RCC 7860 (cell line): ENCODE results near the gene TRAIP.
"Not testable (repeated sequence)": the region's sequence is repeated elsewhere in the genome, so short reads cannot be mapped to it uniquely, and the experiment has no call there.

Source experiments
- DNase-seq: peaks from one replicate; pipeline ENCODE4 v3.0.0-alpha.2; 2015; ENCODE audit warnings: low spot score
- FAIRE-seq: peaks from 2 replicates; lab custom pipeline; 2012; peaks lifted over from hg19 to GRCh38; lab: Jason Lieb, UNC

Gene TRAIP

GRCh38 chr3:49793486-49794085, 62.8 kb downstream of the TRAIP start:
- FAIRE-seq, result no peak

DNA sequence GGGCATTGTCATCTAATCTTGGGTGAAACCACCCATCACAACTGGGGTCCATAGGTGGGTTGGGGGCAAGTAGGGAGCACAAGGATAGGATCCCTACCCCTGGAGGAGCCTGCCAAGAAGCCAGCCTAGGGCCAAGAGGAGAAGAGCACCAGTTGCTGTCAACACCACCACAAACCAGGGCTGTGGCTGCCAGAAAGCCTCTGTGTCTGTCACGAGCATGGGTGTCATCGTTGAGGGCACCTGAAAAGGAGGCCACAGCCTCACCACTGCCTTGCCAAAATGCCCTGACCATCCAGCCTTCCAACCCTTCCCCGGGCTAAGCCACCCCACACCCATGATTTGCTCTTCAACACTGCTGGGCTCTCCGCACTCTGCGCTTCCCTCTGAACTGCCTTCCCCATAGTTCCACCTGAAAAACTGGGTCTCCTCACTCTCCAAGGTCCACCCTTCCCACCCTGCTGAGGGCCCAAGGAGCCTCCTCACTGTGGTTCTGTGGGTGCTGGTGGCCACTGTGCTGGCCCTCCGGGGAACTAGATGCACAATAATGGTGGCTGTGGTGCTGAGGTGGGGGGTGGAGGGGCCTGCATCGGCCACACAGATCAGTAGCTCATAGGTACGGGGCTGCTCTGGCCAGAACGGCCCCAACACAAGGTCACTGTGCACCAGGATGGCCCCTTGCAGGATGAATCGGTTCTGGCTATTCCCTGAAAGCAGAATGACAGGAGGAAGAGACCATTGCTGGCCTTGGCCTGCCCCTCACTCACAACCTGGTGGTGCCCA, 63.8 kb downstream of the TRAIP start:
- DNase-seq, result no peak
- no peak for FAIRE-seq

More at GRCh38 chr3:49793486-49794085, 62.8 kb downstream of the TRAIP start:
- DNase-seq, result no peak

DNA sequence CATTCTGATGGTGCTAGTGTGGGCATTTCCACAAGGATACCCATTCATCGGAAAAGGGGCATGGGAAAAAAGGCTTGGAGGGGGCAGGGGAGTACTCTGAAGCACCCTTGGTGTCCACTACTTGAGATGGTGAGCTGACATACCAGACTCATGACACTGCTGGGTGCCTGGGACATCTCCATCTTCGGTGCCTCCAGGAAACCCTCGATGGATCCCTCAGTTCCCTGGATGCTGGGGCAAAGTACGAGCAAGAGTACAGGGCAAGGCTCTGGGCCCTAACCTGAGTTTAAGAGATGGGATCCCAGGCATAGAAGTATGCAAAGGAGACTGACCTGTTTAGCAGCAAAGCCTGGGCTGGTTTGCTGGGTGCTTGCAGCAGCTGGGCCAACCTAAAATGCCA, 64.8 kb downstream of the TRAIP start:
- FAIRE-seq, result no peak
- no peak for DNase-seq

GRCh38 chr3:49790626-49791411, 65.5 kb downstream of the TRAIP start:
- no peak for FAIRE-seq

GRCh38 chr3:49788056-49788455, 68.3 kb downstream of the TRAIP start:
- FAIRE-seq (no peak), DNase-seq (no peak)

More at GRCh38 chr3:49790626-49791411, 65.5 kb downstream of the TRAIP start:
- no peak for DNase-seq

DNA sequence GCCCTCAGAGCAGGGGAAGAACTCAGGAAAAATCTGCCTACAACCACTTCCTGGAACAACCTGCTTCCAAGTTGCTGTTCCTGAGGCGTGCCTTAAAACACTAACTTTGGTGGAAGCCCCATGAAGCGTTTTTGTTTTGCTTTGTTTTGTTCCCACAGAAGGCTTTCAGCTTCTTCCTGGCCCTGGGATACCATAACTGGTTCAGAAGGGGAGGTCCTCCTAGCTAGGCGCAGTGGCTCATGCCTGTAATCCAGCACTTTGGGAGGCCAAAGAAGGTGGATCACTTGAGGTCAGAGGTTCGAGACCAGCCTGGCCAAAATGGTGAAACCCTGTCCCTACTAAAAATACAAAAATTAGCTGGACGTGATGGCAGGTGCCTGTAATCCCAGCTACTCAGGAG, 68.8 kb downstream of the TRAIP start:
- FAIRE-seq, result no peak
- DNase-seq, result no peak

DNA sequence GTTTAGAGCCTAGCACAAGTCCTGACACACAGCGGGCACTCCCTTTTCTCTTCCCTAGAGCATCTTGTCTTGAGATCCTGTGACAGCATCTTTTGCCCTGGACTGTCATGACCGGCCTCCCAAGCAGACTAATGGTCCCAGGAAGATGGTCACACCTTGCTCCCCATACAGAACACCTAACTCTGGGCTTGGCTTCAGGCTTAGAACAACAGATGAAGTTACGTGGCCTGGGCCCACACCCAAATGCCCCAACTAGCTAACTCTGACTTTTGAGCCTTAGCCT, 69.2 kb downstream of the TRAIP start:
- FAIRE-seq, result no peak
- DNase-seq, result no peak

GRCh38 chr3:49786357-49787181, 69.8 kb downstream of the TRAIP start, which contains the start of gene IP6K1:
TSS of gene IP6K1 (minus strand) at chr3:49786542. CDS start at chr3:49748040, 38,502 bp downstream.
- DNase-seq, result peak; percentile 99
- FAIRE-seq, result peak; percentile 87

DNA sequence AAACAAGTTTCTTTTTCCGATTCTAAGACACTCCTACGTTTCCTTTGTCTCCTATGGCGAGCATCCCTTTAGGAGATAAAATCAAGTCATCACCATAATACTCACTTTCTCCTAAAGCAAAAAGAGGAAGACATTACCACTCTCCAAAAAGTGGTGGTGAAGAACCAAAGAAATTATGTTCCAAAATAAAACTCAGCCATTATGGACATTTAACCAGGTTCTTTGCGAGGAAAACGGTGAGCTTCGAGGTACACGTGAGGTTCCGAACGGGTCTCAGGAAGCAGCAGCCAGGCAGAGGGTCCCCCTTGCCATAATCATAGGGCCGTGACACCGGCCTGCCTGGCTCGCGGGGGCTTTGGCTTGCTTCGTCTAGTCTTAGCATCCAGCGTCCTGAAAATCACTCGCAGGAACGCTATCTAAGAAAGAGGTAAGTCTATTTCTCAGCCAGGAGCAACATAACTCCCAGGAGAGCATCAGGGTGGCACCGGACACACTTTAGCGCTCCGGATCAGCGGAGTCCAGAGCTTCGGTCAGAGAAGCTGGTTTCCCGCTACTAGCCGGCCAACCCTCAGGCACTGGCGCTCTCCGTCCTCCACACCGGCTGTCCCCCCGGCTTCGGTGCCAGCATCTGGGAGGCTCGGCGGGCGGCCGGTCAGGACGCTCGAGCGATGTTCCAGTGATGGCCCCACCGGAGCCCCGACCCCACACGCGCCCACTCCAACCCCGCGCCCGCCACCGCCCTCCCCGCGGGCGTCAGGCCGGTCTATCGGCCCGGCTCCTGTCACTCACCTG, 70.6 kb downstream of the TRAIP start:
- DNase-seq (no peak), FAIRE-seq (no peak)

DNA sequence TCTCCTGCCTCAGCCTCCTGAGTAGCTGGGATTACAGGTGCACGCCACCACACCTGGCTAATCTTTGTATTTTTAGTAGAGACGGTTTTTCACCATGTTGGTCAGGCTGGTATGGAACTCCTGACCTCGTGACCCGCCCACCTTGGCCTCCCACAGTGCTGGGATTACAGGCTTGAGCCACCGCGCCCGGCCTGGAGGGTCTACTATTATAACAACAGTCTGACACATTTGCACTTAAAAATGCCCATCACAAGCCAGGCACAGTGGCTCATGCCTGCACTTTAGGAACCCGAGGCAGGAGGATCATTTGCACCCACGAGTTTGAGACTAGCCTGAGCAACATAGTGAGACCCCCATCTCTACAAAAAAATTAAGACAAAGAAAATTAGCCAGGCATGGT, 74.1 kb downstream of the TRAIP start:
- DNase-seq, FAIRE-seq: not testable (repeated sequence)

- FAIRE-seq, result no peak
- DNase-seq, result no peak
Measured at GRCh38 chr3:49781415-49782199, 74.8 kb downstream of the TRAIP start.

- DNase-seq, FAIRE-seq: not testable (repeated sequence)
Measured at GRCh38 chr3:49780975-49781365, 75.4 kb downstream of the TRAIP start.

DNA sequence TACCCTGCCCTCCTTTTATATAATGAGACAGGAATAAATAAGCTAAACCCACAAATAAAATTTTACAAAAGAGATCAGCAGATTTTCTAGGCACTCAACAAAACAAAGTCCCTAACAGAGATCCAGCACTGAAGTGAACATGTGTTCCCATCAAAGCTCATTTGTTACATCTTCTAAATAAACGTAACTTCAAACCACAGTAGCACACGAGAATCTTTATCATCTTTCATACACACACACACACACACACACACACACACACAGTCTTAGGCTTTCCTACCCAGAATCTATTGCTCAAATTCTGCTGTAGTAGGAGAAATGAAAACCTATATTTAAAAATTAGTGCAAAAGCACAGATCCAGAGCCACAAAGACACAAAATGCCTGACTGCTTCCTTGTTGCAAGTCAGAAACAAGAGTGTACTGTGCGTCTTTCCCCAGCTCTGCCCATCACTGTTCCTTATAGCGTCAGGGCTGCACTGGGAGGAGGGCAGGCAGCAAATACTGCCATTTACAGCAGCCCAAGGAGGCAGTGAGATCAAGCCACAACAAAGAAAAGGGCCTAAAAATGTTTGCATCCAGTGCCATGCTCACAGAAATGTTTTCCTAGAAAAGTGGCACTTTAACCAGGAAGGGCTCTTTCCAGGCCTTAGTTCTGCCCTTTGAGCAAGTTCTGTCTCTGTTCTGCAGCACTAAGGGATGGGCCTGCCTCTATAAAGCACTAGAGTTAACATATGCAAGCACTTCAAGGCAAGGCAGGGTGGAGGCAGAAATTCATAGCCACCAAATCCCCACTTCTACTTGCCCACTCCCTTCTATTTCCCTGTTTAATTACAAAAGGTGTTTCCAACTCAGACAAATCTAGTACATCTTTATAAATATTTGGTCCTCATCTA, 76.0 kb downstream of the TRAIP start:
- FAIRE-seq (no peak), DNase-seq (no peak)

DNA sequence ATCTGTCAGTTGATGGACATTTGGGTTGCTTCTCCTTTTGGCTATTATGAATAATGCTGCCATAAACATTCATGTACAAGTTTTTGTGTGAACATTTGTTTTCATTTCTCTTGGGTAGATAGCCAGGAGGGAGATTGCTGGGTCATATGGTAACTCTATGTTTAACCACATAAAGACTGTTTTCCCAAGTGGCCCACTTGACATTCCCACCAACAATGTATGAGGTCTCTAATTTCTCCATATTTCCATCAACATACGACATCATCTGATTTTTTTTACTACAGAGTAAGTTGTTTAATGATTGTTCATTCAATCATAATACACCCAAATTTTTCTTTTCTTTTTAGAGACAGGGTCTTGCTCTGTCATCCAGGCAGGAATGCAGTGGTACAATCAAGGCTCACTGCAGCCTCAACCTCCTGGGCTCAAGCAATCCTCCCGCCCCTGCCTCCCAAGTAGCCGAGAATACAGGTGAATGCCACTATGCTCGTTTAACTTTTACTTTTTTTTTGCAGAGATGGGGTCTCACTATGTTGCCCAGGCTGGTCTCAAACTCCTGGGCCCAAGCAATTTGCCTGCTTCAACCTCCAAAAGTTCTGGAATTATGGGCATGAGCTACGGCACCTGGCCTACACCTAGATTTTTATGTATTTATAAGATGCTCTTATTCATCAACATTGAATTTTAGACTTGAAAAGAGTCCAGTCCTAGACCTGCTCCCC, 76.8 kb downstream of the TRAIP start:
- DNase-seq (no peak), FAIRE-seq (no peak)
